HepG2 (cell line): Measurements from ENCODE around the gene PTCD2. TPM values are rescaled to one million over a fixed set of nuclear protein-coding genes. Genes with fewer than 3 reads are reported as not detected.

Source experiments
- ATAC-seq: fragments of 200-7000 bp; cut with Tn5 transposase; 3 replicates; pipeline ENCODE4 v1.9.1; 2020; ENCODE audit warnings: mild to moderate bottlenecking, moderate library complexity
- BruUV-seq: library from RNA; stranded (reverse); fragments of 400-500 nt; replicated peaks from 2 replicates; lab custom pipeline; 2021; lab: Mats Ljungman, UMichigan
- CTCF ChIA-PET: fragments of 300-600 bp; formaldehyde crosslinking; extraction: SDS; loops from one replicate; lab custom pipeline; 2021; ENCODE audit warnings: low total read pairs, inconsistent platforms, low intra/inter-chr PET ratio; lab: Yijun Ruan, JAX
- POLR2A ChIA-PET: fragments of 350-600 bp; sonication (Branson Sonifier 250); formaldehyde crosslinking; loops from one replicate; lab custom pipeline; 2020; ENCODE audit warnings: antibody characterized with exemption, inconsistent platforms; lab: Yijun Ruan, JAX
- DNase-seq: peaks from one replicate; pipeline ENCODE4 v3.0.0-alpha.2; 2015; ENCODE audit warnings: low spot score
- FAIRE-seq: peaks from 3 replicates; lab custom pipeline; 2011; peaks lifted over from hg19 to GRCh38; lab: Jason Lieb, UNC
- H2AFZ ChIP-seq: one replicate; pipeline ENCODE4 v1.6.1; 2011; ENCODE audit warnings: low read length, inconsistent platforms
- H3K27ac ChIP-seq: fragments of 300-600 bp; 3 replicates; pipeline ENCODE4 v1.8.0; 2011; ENCODE audit warnings: mixed run types, mild to moderate bottlenecking, mixed read lengths, low read length, inconsistent platforms; ENCODE audit not compliant: insufficient read depth; ENCODE audit errors: extremely low read length
- H3K27me3 ChIP-seq, 2 experiments: fragments of 200-600 bp in 1 of 2; 2 replicates in 1 of 2; 3 replicates in 1 of 2; pipeline versions ENCODE4 v1.6.0 to v1.8.0; 2011; ENCODE audit warnings: low read length in 2 of 2, mild to moderate bottlenecking in 2 of 2, moderate library complexity in 2 of 2, inconsistent platforms in 1 of 2; ENCODE audit not compliant: insufficient read depth in 2 of 2, control insufficient read depth in 1 of 2
- H3K36me3 ChIP-seq, 2 experiments: fragments of 200-600 bp in 1 of 2; replicated peaks in 1 of 2; 2 replicates in 1 of 2; 3 replicates in 1 of 2; pipeline versions ENCODE4 v1.5.1 to v1.8.0; 2011; ENCODE audit warnings: low read length in 2 of 2, inconsistent platforms in 1 of 2; ENCODE audit not compliant: insufficient read depth in 2 of 2, control insufficient read depth in 1 of 2
- H3K4me1 ChIP-seq: 2 replicates; pipeline ENCODE4 v1.5.1; 2012; ENCODE audit warnings: low read length, inconsistent platforms; ENCODE audit not compliant: insufficient read depth
- H3K4me2 ChIP-seq: 2 replicates; pipeline ENCODE4 v1.6.0; 2011; ENCODE audit warnings: low read depth, low read length, inconsistent platforms
- H3K4me3 ChIP-seq, 3 experiments: fragments of 200-600 bp in 1 of 3; sonication (generic), shearing (Covaris generic) in 1 of 3; replicated peaks in 1 of 3; 2 replicates each; pipeline ENCODE4 v1.5.1; 2011 to 2016; ENCODE audit warnings: low read length in 3 of 3, inconsistent platforms in 2 of 3, low read depth in 2 of 3, mild to moderate bottlenecking in 2 of 3, control low read depth in 1 of 3, mixed read lengths in 1 of 3; ENCODE audit not compliant: insufficient read depth in 1 of 3
- H3K79me2 ChIP-seq: one replicate; pipeline ENCODE4 v1.6.1; 2011; ENCODE audit warnings: low read length, inconsistent platforms; ENCODE audit not compliant: insufficient read depth
- H3K9ac ChIP-seq: 2 replicates; pipeline ENCODE4 v1.6.0; 2011; ENCODE audit warnings: mild to moderate bottlenecking, low read depth, low read length, inconsistent platforms; ENCODE audit not compliant: insufficient read depth
- H3K9me3 ChIP-seq: 2 replicates; pipeline ENCODE4 v1.5.1; 2012; ENCODE audit warnings: mild to moderate bottlenecking, low read length
- H4K20me1 ChIP-seq: 2 replicates; pipeline ENCODE4 v1.6.0; 2011; ENCODE audit warnings: inconsistent platforms, mild to moderate bottlenecking, low read length, moderate library complexity; ENCODE audit not compliant: insufficient read depth
- ARID5B ChIP-seq: IDR thresholded peaks from 2 replicates; pipeline ENCODE4 v1.4.0; 2020; ENCODE audit warnings: mild to moderate bottlenecking, missing genetic modification reagents
- ATF7 ChIP-seq, 2 experiments: fragments of 450-650 bp in 1 of 2; sonication (generic) in 1 of 2; formaldehyde crosslinking in 1 of 2; IDR thresholded peaks; 2 replicates each; pipeline versions ENCODE4 v1.4.0 to v1.6.1; 2016 to 2020; ENCODE audit warnings: antibody characterized with exemption in 1 of 2, mild to moderate bottlenecking in 1 of 2, missing genetic modification reagents in 1 of 2
- CAMTA2 ChIP-seq: sonication (generic); formaldehyde crosslinking; IDR thresholded peaks from 2 replicates; pipeline ENCODE4 v1.4.0; 2020; ENCODE audit warnings: mild to moderate bottlenecking, missing genetic modification reagents, borderline replicate concordance
- CEBPB ChIP-seq: IDR thresholded peaks from 2 replicates; pipeline ENCODE4 v1.6.1; 2011; ENCODE audit warnings: low read depth, low read length, improper control_type of control experiment, borderline replicate concordance
- EP300 ChIP-seq, 3 experiments: sonication (generic) in 1 of 3; formaldehyde crosslinking in 1 of 3; IDR thresholded peaks; 2 replicates each; pipeline versions ENCODE4 v1.5.1 to v1.6.1; 2011 to 2020; ENCODE audit warnings: low read depth in 2 of 3, low read length in 2 of 3, borderline replicate concordance in 1 of 3, improper control_type of control experiment in 1 of 3, mild to moderate bottlenecking in 1 of 3, missing genetic modification reagents in 1 of 3, moderate library complexity in 1 of 3
- FOXA3 ChIP-seq: IDR thresholded peaks from 2 replicates; pipeline ENCODE4 v1.6.1; 2016; ENCODE audit warnings: missing genetic modification reagents, missing compliant biosample characterization
- GATAD2A ChIP-seq: IDR thresholded peaks from 2 replicates; pipeline ENCODE4 v1.6.1; 2016
- HMG20A ChIP-seq: IDR thresholded peaks from 2 replicates; pipeline ENCODE4 v1.6.1; 2016; ENCODE audit warnings: borderline replicate concordance
- NR2F2 ChIP-seq: IDR thresholded peaks from 2 replicates; pipeline ENCODE4 v1.6.1; 2012; ENCODE audit warnings: low read depth, inconsistent platforms, borderline replicate concordance
- SMC3 ChIP-seq: IDR thresholded peaks from 2 replicates; pipeline ENCODE4 v1.6.1; 2011; ENCODE audit warnings: low read length, improper control_type of control experiment
- ZMAT5 ChIP-seq: sonication (generic); formaldehyde crosslinking; IDR thresholded peaks from 2 replicates; pipeline ENCODE4 v1.5.0; 2020; ENCODE audit warnings: mild to moderate bottlenecking, low read depth, missing genetic modification reagents, borderline replicate concordance
- ZNF335 ChIP-seq: sonication (generic); formaldehyde crosslinking; IDR thresholded peaks from 2 replicates; pipeline ENCODE4 v1.4.0; 2020; ENCODE audit warnings: missing genetic modification reagents
- WGBS: methylation state at CpG from one replicate; pipeline ENCODE4 v1.1.6; 2017; ENCODE audit warnings: low lambda C conversion rate; 5-methylcytosine and 5-hydroxymethylcytosine counted together
- in situ Hi-C: cut with HindIII; loops from 2 replicates; pipeline ENCODE4 v1.10.0; 2017; ENCODE audit warnings: low pct_unique_long_range_greater_than_20kb; ENCODE audit not compliant: extremely low pct_ligation_motif_present
- intact Hi-C: fragments of 100-400 bp; cut with micrococcal nuclease; formaldehyde crosslinking; loops from one replicate; pipeline ENCODE4 v1.10.0; 2022; ENCODE audit not compliant: unreplicated experiment
- polyA plus RNA-seq, 8 experiments: library from polyadenylated mRNA; depleted of rRNA in 3 of 8; stranded (reverse) in 7 of 8; unstranded in 1 of 8; fragments of >200 nt; fragmentation: Illumina TruSeq in 4 of 8; extraction: Trizol in 4 of 8; gene quantifications; 2 replicates each; pipeline versions ENCODE4 v1.2.1 to v1.2.3, GENCODE V29; 2011 to 2016; ENCODE audit warnings: low read depth in 4 of 8, missing spikeins in 1 of 8, mixed read lengths in 1 of 8; ENCODE audit not compliant: insufficient read depth in 1 of 8
- total RNA-seq, 5 experiments: library from RNA; depleted of rRNA; stranded (reverse); fragments of >200 nt; fragmentation: Illumina TruSeq; extraction: Trizol; gene quantifications; 2 replicates each; pipeline ENCODE4 v1.2.3, GENCODE V29; 2016; ENCODE audit warnings: low read depth in 1 of 5
- TF ChIP-seq, protein P1 (sequence below): sonication (generic); formaldehyde crosslinking; IDR thresholded peaks from 2 replicates; pipeline ENCODE4 v1.4.0; 2020; ENCODE audit warnings: mild to moderate bottlenecking, missing genetic modification reagents
- TF ChIP-seq, protein P2 (sequence below): sonication (generic); formaldehyde crosslinking; IDR thresholded peaks from 2 replicates; pipeline ENCODE4 v1.4.0; 2020; ENCODE audit warnings: missing genetic modification reagents
- TF ChIP-seq, protein P3 (sequence below): sonication (generic); formaldehyde crosslinking; IDR thresholded peaks from 2 replicates; pipeline ENCODE4 v1.5.1; 2020; ENCODE audit warnings: missing genetic modification reagents, mild to moderate bottlenecking, borderline replicate concordance

Gene PTCD2
- total and polyA plus RNA-seq, 2 of the 13 experiments (the other 11 are each of a cell fraction or from before 2014, with no cell fraction given), result 5.3 to 6.4 TPM

DNA sequence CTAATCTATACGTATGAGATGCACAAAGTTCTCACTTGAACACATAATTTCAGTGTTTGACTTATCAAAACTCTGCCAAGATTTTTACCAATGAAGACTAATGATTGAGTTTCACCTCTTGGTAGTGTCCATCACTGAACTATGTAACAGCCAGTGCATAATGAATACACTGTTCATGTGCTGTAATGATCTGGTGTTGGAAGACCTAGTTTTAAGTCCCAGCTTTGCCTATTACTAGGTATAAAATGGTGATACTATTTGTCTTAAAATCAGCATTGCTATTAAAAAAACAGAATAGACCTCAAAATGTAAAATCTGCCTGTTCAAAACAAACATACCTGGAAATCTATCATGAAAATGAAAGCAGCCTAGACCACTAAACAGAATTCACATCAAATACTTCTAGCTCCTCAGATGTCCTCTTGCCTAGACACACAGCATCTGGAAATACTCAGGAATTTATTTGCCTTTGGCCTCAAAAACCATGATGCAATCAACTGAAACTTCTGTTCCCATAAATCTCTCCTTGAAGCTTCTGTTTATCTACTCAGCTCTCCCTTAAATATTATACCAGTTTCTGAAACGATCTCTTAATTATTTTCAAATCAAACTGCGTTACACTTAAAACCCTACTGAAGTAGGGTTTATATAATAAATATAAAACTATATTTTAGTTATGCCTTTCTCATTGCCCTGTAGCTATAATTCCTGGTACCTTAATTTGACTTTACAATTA lies 38.2 kb upstream of the PTCD2 start:
- Histone ChIP-seq H3K4me2 (no peak overlapping the region), H3K27ac (peak overlapping the region; percentile 42), H3K9me3 (no peaks in the 10 kb centered on the region), H2AFZ (no peak overlapping the region), H3K79me2 (peaks cover 2% of the 10 kb centered on the region), H3K4me1 (peaks cover 42% of the 10 kb centered on the region), H3K27me3 (no peaks in the 10 kb centered on the region), H3K36me3 (peaks cover 2 to 20% of the 10 kb centered on the region in 2 experiments), H3K4me3 (no peak overlapping the region), H4K20me1 (no peaks in the 10 kb centered on the region), H3K9ac (no peak overlapping the region)
- CTCF ChIA-PET, result no interaction called here
- BruUV-seq, result no TSS peak
- DNase-seq (peak; percentile 35), ATAC-seq (no peak), FAIRE-seq (no peak)
- POLR2A ChIA-PET, result interaction anchor here (0.6 to 1.3 kb wide), 5 partner anchors 11 to 38 kb away, joined by 3 to 10 read pairs (median 5); partner anchors contain the start of genes MRPS27 and PTCD2
- intact Hi-C loops, result no loop called here
- 73% methylated on average over 3 of the region's 3 CpGs for WGBS
- in situ Hi-C loops, result no loop called here
- TF ChIP-seq CAMTA2 (CRISPR knock-in tag), result no peak
- TF ChIP-seq, protein P1, sequence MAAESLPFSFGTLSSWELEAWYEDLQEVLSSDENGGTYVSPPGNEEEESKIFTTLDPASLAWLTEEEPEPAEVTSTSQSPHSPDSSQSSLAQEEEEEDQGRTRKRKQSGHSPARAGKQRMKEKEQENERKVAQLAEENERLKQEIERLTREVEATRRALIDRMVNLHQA, result peak; percentile 96; the same call in 1 of the 2 replicates
- peak; percentile 44; the same call in 1 of the 2 replicates for TF ChIP-seq FOXA3 (CRISPR knock-in tag)
- TF ChIP-seq ZMAT5 (CRISPR knock-in tag), result no peak
- TF ChIP-seq CEBPB, result peak; percentile 88
- TF ChIP-seq EP300 (IDR thresholded peaks at IDR 0.05; ENCODE audit: low read depth in 2 of 2, low read length in 2 of 2), result peak in 1 of 2 experiments; percentile 49; a peak in 1 of 4 replicates
- TF ChIP-seq EP300 (CRISPR knock-in tag; IDR thresholded peaks at IDR 0.05; ENCODE audit: borderline replicate concordance), result no peak
- TF ChIP-seq HMG20A (CRISPR knock-in tag), result peak; percentile 41; the same call in 1 of the 2 replicates
- TF ChIP-seq, protein P2, sequence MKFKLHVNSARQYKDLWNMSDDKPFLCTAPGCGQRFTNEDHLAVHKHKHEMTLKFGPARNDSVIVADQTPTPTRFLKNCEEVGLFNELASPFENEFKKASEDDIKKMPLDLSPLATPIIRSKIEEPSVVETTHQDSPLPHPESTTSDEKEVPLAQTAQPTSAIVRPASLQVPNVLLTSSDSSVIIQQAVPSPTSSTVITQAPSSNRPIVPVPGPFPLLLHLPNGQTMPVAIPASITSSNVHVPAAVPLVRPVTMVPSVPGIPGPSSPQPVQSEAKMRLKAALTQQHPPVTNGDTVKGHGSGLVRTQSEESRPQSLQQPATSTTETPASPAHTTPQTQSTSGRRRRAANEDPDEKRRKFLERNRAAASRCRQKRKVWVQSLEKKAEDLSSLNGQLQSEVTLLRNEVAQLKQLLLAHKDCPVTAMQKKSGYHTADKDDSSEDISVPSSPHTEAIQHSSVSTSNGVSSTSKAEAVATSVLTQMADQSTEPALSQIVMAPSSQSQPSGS (CRISPR knock-in tag), result peak; percentile 18; the same call in 1 of the 2 replicates
- TF ChIP-seq ATF7 (IDR thresholded peaks at IDR 0.05), result peak; percentile 51; the same call in 1 of the 2 replicates
- no peak for TF ChIP-seq ATF7 (CRISPR knock-in tag; IDR thresholded peaks at IDR 0.05)
- no peak for TF ChIP-seq NR2F2
- TF ChIP-seq, protein P3, sequence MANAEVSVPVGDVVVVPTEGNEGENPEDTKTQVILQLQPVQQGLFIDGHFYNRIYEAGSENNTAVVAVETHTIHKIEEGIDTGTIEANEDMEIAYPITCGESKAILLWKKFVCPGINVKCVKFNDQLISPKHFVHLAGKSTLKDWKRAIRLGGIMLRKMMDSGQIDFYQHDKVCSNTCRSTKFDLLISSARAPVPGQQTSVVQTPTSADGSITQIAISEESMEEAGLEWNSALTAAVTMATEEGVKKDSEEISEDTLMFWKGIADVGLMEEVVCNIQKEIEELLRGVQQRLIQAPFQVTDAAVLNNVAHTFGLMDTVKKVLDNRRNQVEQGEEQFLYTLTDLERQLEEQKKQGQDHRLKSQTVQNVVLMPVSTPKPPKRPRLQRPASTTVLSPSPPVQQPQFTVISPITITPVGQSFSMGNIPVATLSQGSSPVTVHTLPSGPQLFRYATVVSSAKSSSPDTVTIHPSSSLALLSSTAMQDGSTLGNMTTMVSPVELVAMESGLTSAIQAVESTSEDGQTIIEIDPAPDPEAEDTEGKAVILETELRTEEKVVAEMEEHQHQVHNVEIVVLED (CRISPR knock-in tag), result no peak
- TF ChIP-seq ZNF335 (CRISPR knock-in tag), result no peak
- TF ChIP-seq SMC3, result peak; percentile 4; the same call in 1 of the 2 replicates
- TF ChIP-seq GATAD2A, result peak; percentile 91
- peak; percentile 68; the same call in 1 of the 2 replicates for TF ChIP-seq ARID5B (CRISPR knock-in tag)
